GM23248 (cell line): ENCODE results near the gene PLEK. TPM values are rescaled to one million over a fixed set of nuclear protein-coding genes. Genes with fewer than 3 reads are reported as not detected.
A peak's percentile ranks its signal among the peaks of the same experiment; 100 is the strongest.

ENCODE experiments used
- DNase-seq: peaks from one replicate; pipeline ENCODE4 v3.0.0-alpha.2; 2015
- H2AFZ ChIP-seq: fragments of 200-600 bp; sonication (generic); 2 replicates; pipeline ENCODE4 v1.6.1; 2016; ENCODE audit warnings: antibody characterized with exemption
- H3F3A ChIP-seq: fragments of 200-600 bp; sonication (generic); 2 replicates; pipeline ENCODE4 v1.6.1; 2016; ENCODE audit warnings: mild to moderate bottlenecking, antibody characterized with exemption, mixed run types; ENCODE audit not compliant: insufficient read depth
- H3K27ac ChIP-seq: fragments of 200-600 bp; sonication (generic); 2 replicates; pipeline ENCODE4 v1.5.1; 2016; ENCODE audit warnings: mild to moderate bottlenecking
- H3K27me3 ChIP-seq: fragments of 200-600 bp; sonication (generic); replicated peaks from 2 replicates; pipeline ENCODE4 v1.6.1; 2016; ENCODE audit warnings: mild to moderate bottlenecking; ENCODE audit not compliant: insufficient read depth
- H3K36me3 ChIP-seq: fragments of 200-600 bp; sonication (generic); 2 replicates; pipeline ENCODE4 v1.6.1; 2016; ENCODE audit warnings: low read depth, mild to moderate bottlenecking
- H3K4me1 ChIP-seq: fragments of 200-600 bp; sonication (generic); 2 replicates; pipeline ENCODE4 v1.6.1; 2016; ENCODE audit warnings: mild to moderate bottlenecking; ENCODE audit not compliant: insufficient read depth
- H3K4me2 ChIP-seq: fragments of 200-600 bp; sonication (generic); one replicate; pipeline ENCODE4 v1.6.1; 2016; ENCODE audit warnings: mild to moderate bottlenecking; ENCODE audit not compliant: unreplicated experiment
- H3K4me3 ChIP-seq: fragments of 200-600 bp; sonication (generic); 2 replicates; pipeline ENCODE4 v1.5.1; 2016; ENCODE audit warnings: mild to moderate bottlenecking
- H3K79me2 ChIP-seq: fragments of 200-600 bp; sonication (generic); 2 replicates; pipeline ENCODE4 v1.6.1; 2016; ENCODE audit warnings: mild to moderate bottlenecking; ENCODE audit not compliant: insufficient read depth
- H3K9ac ChIP-seq: fragments of 200-600 bp; sonication (generic); 2 replicates; pipeline ENCODE4 v1.6.1; 2016; ENCODE audit warnings: mild to moderate bottlenecking
- H3K9me2 ChIP-seq: fragments of 200-600 bp; sonication (generic); 2 replicates; pipeline ENCODE4 v1.6.1; 2016; ENCODE audit warnings: mixed run types, mild to moderate bottlenecking, moderate library complexity; ENCODE audit not compliant: insufficient read depth
- H3K9me3 ChIP-seq: fragments of 200-600 bp; sonication (generic); one replicate; pipeline ENCODE4 v1.6.1; 2017; ENCODE audit warnings: low read depth
- H4K20me1 ChIP-seq: fragments of 200-600 bp; sonication (generic); 2 replicates; pipeline ENCODE4 v1.6.0; 2016; ENCODE audit not compliant: insufficient read depth
- EZH2 ChIP-seq: fragments of 200-600 bp; sonication (generic); IDR thresholded peaks from 2 replicates; pipeline ENCODE4 v1.6.1; 2018; ENCODE audit warnings: antibody characterized with exemption, mild to moderate bottlenecking; ENCODE audit not compliant: insufficient read depth, poor library complexity, severe bottlenecking
- EZH2phosphoT487 ChIP-seq: fragments of 200-600 bp; sonication (generic); IDR thresholded peaks from 2 replicates; pipeline ENCODE4 v1.6.1; 2018; ENCODE audit warnings: antibody characterized with exemption, moderate library complexity, mild to moderate bottlenecking, low read depth; ENCODE audit not compliant: insufficient read depth
- WGBS, 2 experiments: methylation state at CpG; one replicate each; pipeline ENCODE4 v1.1.6; 2015 to 2017; ENCODE audit warnings: low lambda C conversion rate in 2 of 2, low coverage in 1 of 2; ENCODE audit errors: missing lambda C conversion rate in 2 of 2; 5-methylcytosine and 5-hydroxymethylcytosine counted together
- in situ Hi-C: fragments of 300-500 bp; cut with MboI; formaldehyde crosslinking; loops from 2 replicates; pipeline ENCODE4 v1.15.0; 2020
- polyA plus RNA-seq: library from polyadenylated mRNA; unstranded; fragments of >200 nt; fragmentation: Nextera tagmentation; extraction: Ambion mirVana; gene quantifications from 2 replicates; pipeline ENCODE4 v1.2.1, GENCODE V29; 2016
- total RNA-seq: library from RNA; depleted of rRNA; stranded (reverse); fragments of >200 nt; shearing (Covaris generic); gene quantifications from 2 replicates; pipeline ENCODE4 v1.2.3, GENCODE V29; 2014

PLEK gene
- total and polyA plus RNA-seq, 2 experiments from 2014 or later: 0.15 TPM; not detected in 1

DNA sequence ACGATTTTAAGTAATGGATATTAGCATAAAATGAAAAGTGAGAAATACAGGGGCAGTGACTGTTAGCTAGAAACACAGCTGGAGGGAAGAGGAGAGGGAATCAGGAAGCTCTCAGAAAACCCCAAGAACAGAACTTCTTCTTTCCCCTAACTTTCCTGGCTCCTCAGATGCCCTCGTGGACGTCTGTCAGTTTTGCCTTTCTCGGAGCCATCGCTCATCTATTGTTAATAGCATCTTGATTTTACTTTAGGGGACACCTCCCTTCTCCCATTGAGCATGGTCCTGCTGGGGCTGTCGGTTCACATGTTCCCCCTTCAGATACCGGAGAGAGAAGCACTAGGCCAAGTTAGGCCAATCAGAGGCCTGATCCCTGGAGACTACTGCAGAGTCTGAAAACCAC is 2.3 kb upstream of the PLEK start:
- H3K4me3 ChIP-seq: no peak overlapping the region
- peaks cover 5% of the 10 kb centered on the region for H3F3A ChIP-seq
- H3K36me3 ChIP-seq: no peaks in the 10 kb centered on the region
- in situ Hi-C loops: no loop called here
- 78 to 79% methylated on average over 7 of the region's 7 CpGs for WGBS, 2 experiments
- H3K79me2 ChIP-seq: no peaks in the 10 kb centered on the region
- no peak for DNase-seq
- H3K4me2 ChIP-seq: no peak overlapping the region
- H3K4me1 ChIP-seq: peaks cover 1% of the 10 kb centered on the region; the same call in 1 of the 2 replicates
- peak overlapping the region; percentile 71; the same call in 1 of the 2 replicates for H2AFZ ChIP-seq
- H3K9me3 ChIP-seq: no peaks in the 10 kb centered on the region
- no peaks in the 10 kb centered on the region for H3K9me2 ChIP-seq
- no peaks in the 10 kb centered on the region for H4K20me1 ChIP-seq
- TF ChIP-seq EZH2phosphoT487 (no peak), EZH2 (no peak)
- H3K27ac ChIP-seq: no peak overlapping the region
- no peak overlapping the region for H3K9ac ChIP-seq
- H3K27me3 ChIP-seq: no peaks in the 10 kb centered on the region

DNA sequence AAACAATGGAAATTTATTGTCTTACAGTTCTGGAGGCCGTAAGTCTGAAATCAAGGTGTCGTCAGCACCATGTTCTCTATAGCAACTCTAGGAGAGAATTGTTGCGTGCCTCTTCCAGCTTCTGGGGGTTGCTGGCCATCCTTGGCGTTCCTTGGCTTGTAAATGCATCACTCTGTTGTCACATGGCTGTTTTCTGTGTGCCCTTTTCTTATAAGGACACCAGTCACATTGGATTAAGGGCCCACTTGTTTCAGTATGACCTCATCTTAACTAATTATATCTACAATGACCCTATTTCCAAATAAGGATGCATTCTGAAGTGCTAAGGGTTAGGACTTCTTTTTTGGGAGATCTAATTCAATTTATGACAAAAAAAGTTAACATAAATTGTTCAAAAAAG is 1.4 kb upstream of the PLEK start:
- no peak overlapping the region for H3K4me2 ChIP-seq
- in situ Hi-C loops: no loop called here
- H3F3A ChIP-seq: peaks cover 15% of the 10 kb centered on the region
- H2AFZ ChIP-seq: no peak overlapping the region
- 86 to 87% methylated on average over 4 of the region's 4 CpGs for WGBS, 2 experiments
- H3K4me3 ChIP-seq: no peak overlapping the region
- no peak overlapping the region for H3K9ac ChIP-seq
- H3K9me3 ChIP-seq: no peaks in the 10 kb centered on the region
- no peak for TF ChIP-seq EZH2
- TF ChIP-seq EZH2phosphoT487: no peak
- no peak overlapping the region for H3K27ac ChIP-seq
- H4K20me1 ChIP-seq: no peaks in the 10 kb centered on the region
- no peaks in the 10 kb centered on the region for H3K27me3 ChIP-seq
- peaks cover 10% of the 10 kb centered on the region for H3K4me1 ChIP-seq
- DNase-seq: no peak
- no peaks in the 10 kb centered on the region for H3K36me3 ChIP-seq
- no peaks in the 10 kb centered on the region for H3K79me2 ChIP-seq
- H3K9me2 ChIP-seq: no peaks in the 10 kb centered on the region

DNA sequence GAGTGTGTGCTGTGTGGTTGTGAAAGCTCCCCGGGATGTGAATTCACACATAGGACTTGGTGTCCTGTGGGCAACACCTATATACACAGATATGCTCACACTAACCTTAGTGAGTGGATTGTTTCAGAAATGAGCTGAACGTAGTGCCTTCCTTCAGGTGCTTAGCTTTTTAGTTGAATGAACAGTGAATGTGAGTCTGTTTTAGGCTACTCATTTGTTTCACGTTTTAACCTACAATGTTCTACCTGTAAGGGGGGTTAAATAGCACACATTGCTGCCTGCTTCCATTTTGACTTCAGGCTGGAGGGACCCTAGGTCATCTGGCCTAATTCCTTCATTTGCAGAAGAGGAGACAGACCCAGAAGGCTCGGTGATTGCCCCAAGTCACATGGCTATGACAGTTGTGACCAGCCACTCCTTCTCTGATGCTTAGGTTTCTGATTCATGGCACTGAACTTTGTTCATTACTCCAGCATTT is 1.0 kb downstream of the PLEK start:
- in situ Hi-C loops: no loop called here
- Histone ChIP-seq H3K9me3 (no peaks in the 10 kb centered on the region), H3K4me3 (no peak overlapping the region), H3K9me2 (no peaks in the 10 kb centered on the region), H3F3A (peaks cover 26% of the 10 kb centered on the region), H3K36me3 (no peaks in the 10 kb centered on the region), H3K27ac (no peak overlapping the region), H2AFZ (no peak overlapping the region), H4K20me1 (no peaks in the 10 kb centered on the region), H3K27me3 (no peaks in the 10 kb centered on the region), H3K9ac (no peak overlapping the region), H3K79me2 (no peaks in the 10 kb centered on the region), H3K4me2 (no peak overlapping the region), H3K4me1 (peaks cover 14% of the 10 kb centered on the region)
- TF ChIP-seq EZH2 (no peak), EZH2phosphoT487 (no peak)
- 74 to 78% methylated on average over 4 of the region's 4 CpGs for WGBS, 2 experiments
- DNase-seq: no peak

DNA sequence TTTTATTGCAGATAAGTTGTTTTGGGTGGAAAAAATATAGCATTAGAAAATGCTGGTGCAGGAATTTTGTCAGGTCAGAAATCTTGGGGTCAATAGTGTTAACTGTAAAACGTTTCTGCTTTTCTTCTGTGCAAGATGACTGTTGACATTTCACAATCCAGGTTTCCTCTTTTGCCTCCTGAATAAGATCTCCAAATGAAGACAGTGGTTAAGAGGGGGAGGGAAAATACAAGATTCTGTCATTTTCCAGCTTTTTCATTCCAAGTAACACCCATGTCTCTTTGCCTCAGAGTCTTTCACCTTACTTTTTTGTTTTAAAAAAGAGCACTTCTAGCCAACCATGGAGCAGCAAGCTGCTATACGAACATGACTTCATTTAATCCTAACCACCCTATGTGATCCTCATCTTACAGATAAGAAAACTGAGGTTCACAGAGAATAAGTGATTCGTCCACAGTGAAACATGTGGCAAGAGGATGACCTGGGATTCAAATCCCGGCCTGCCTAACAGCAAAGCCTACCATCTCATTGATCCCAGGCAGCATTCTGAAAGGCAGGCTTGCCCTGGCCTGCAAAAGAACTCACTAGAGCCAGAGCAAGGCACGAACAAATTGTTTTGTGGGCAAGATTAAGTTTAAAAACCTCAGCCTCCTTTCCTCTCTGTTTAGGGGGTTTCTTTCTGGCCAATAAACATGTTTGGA is 3.0 kb downstream of the PLEK start:
- Histone ChIP-seq H3K9me3 (no peaks in the 10 kb centered on the region), H3K36me3 (no peaks in the 10 kb centered on the region), H3K9ac (peak overlapping the region; percentile 63), H3F3A (peaks cover 26% of the 10 kb centered on the region), H3K4me1 (peaks cover 14% of the 10 kb centered on the region), H3K4me2 (peak overlapping the region; percentile 36), H3K27me3 (no peaks in the 10 kb centered on the region), H3K4me3 (peak overlapping the region; percentile 11; the same call in 1 of the 2 replicates), H3K27ac (peak overlapping the region; percentile 60), H3K9me2 (no peaks in the 10 kb centered on the region), H4K20me1 (no peaks in the 10 kb centered on the region), H3K79me2 (no peaks in the 10 kb centered on the region), H2AFZ (peak overlapping the region; percentile 43)
- 21 to 29% methylated on average over 5 of the region's 5 CpGs for WGBS, 2 experiments
- in situ Hi-C loops: no loop called here
- peak; percentile 10 for DNase-seq
- TF ChIP-seq EZH2: no peak
- TF ChIP-seq EZH2phosphoT487: no peak
